Gastroesophageal sphincter (tissue), 4 donors: ENCODE results near the gene RHNO1. TPM values are rescaled to one million over a fixed set of nuclear protein-coding genes. Genes with fewer than 3 reads are reported as not detected.

Source experiments
- ATAC-seq: fragments of 150-250 bp; one replicate; pipeline ENCODE4 v1.9.1; 2016; ENCODE audit warnings: mild to moderate bottlenecking, moderate library complexity
- H3K27ac ChIP-seq, 4 donors: fragments of 200-600 bp; sonication (generic) in 3 of 4; 1 replicate in 3 of 4; 2 replicates in 1 of 4; pipeline ENCODE4 v1.5.1; 2016 to 2019
- H3K27me3 ChIP-seq: fragments of 200-600 bp; sonication (generic); one replicate; pipeline ENCODE4 v1.5.1; 2019
- H3K36me3 ChIP-seq, 2 donors: fragments of 200-600 bp; sonication (generic); one replicate each; pipeline ENCODE4 v1.5.1; 2019; ENCODE audit warnings: control low read depth in 1 of 2
- H3K4me1 ChIP-seq, 3 donors: fragments of 200-600 bp; sonication (generic); 1 replicate in 2 of 3; 2 replicates in 1 of 3; pipeline ENCODE4 v1.5.1; 2016 to 2019; ENCODE audit warnings: control low read depth in 2 of 3
- H3K4me3 ChIP-seq, 2 donors: fragments of 200-600 bp; sonication (generic); one replicate each; pipeline ENCODE4 v1.5.1; 2019; ENCODE audit warnings: mild to moderate bottlenecking in 1 of 2, moderate library complexity in 1 of 2
- H3K9me3 ChIP-seq, 3 donors: fragments of 200-600 bp; sonication (generic); one replicate each; pipeline ENCODE4 v1.5.1; 2017 to 2019; ENCODE audit warnings: control low read depth in 2 of 3
- EP300 ChIP-seq: sonication (generic); formaldehyde crosslinking; IDR thresholded peaks from one replicate; pipeline ENCODE4 v1.6.1; 2017; ENCODE audit warnings: antibody characterized with exemption, mild to moderate bottlenecking
- POLR2A ChIP-seq, 2 donors: fragments of 450-650 bp; IDR thresholded peaks; one replicate each; pipeline ENCODE4 v1.6.1; 2017; ENCODE audit warnings: antibody characterized with exemption in 2 of 2, mild to moderate bottlenecking in 2 of 2, moderate library complexity in 1 of 2
- POLR2AphosphoS5 ChIP-seq: sonication (generic); formaldehyde crosslinking; IDR thresholded peaks from one replicate; pipeline ENCODE4 v1.6.1; 2017; ENCODE audit warnings: antibody characterized with exemption
- WGBS, 2 donors: methylation state at CpG; one replicate each; pipeline ENCODE4 v1.1.5; 2018; ENCODE audit warnings: low coverage in 1 of 2; 5-methylcytosine and 5-hydroxymethylcytosine counted together
- total RNA-seq, 4 donors: library from RNA; depleted of rRNA; stranded (reverse); fragments of >200 nt; gene quantifications; one replicate each; pipeline ENCODE4 v1.1.0, GENCODE V29; 2016
- TF ChIP-seq, protein P1 (sequence below), 4 experiments: fragments of 200-600 bp in 2 of 4; fragments of 450-650 bp in 2 of 4; sonication (generic) in 1 of 4; IDR thresholded peaks; one replicate each; pipeline ENCODE4 v1.5.1; 2017 to 2019; ENCODE audit warnings: antibody characterized with exemption in 4 of 4, mild to moderate bottlenecking in 2 of 4, moderate library complexity in 2 of 4

Gene RHNO1
- total RNA-seq, 4 donors from 2014 or later, result 8.2 to 12.5 (median 9.5) TPM

GRCh38 chr12:2897418-2897817 is 20.4 kb downstream of the RHNO1 start:
- H3K4me1 ChIP-seq, result peaks cover 0 to 82% (median 7%) of the 10 kb centered on the region in 3 donors

DNA sequence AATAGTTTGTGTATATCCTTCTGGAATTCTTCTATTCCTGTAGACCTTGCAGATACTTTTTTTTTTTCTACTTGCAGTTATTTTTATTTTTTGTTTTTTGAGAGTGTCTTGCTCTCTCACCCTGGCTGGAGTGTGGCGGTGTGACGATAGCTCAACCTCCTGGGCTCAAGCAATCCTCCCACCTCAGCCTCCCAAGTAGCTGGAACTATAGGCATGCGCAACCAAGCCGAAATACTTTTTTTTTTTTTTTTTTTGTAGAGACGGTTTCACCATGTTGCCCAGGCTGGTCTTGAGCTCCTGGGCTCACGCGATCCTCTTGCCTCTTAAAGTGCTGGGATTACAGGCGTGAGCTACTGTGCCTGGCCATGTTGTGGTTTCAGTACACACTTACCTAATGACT is 23.6 kb downstream of the RHNO1 start:
- H3K27me3 ChIP-seq, result no peaks in the 10 kb centered on the region
- H3K9me3 ChIP-seq, result no peaks in the 10 kb centered on the region
- 90 to 92% methylated on average over 7 to 8 of the region's 8 CpGs for WGBS, 2 donors
- no peak overlapping the region for H3K4me3 ChIP-seq
- H3K36me3 ChIP-seq, result no peaks in the 10 kb centered on the region
- no peak for ATAC-seq
- H3K4me1 ChIP-seq, result peaks cover 0 to 58% (median 7%) of the 10 kb centered on the region in 3 donors
- TF ChIP-seq, protein P1, sequence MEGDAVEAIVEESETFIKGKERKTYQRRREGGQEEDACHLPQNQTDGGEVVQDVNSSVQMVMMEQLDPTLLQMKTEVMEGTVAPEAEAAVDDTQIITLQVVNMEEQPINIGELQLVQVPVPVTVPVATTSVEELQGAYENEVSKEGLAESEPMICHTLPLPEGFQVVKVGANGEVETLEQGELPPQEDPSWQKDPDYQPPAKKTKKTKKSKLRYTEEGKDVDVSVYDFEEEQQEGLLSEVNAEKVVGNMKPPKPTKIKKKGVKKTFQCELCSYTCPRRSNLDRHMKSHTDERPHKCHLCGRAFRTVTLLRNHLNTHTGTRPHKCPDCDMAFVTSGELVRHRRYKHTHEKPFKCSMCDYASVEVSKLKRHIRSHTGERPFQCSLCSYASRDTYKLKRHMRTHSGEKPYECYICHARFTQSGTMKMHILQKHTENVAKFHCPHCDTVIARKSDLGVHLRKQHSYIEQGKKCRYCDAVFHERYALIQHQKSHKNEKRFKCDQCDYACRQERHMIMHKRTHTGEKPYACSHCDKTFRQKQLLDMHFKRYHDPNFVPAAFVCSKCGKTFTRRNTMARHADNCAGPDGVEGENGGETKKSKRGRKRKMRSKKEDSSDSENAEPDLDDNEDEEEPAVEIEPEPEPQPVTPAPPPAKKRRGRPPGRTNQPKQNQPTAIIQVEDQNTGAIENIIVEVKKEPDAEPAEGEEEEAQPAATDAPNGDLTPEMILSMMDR (IDR thresholded peaks at IDR 0.05), result no peak
- TF ChIP-seq POLR2AphosphoS5 (no peak), POLR2A (IDR thresholded peaks at IDR 0.05) (no peak)
- H3K27ac ChIP-seq, result no peak overlapping the region

More at GRCh38 chr12:2897418-2897817, 20.4 kb downstream of the RHNO1 start:
- no peak overlapping the region for H3K4me3 ChIP-seq
- no peak for TF ChIP-seq POLR2AphosphoS5
- TF ChIP-seq, protein P1 (IDR thresholded peaks at IDR 0.05), result no peak
- TF ChIP-seq EP300, result no peak
- no peak for TF ChIP-seq POLR2A (IDR thresholded peaks at IDR 0.05)
- no peak overlapping the region for H3K27ac ChIP-seq
- no peaks in the 10 kb centered on the region for H3K36me3 ChIP-seq
- H3K9me3 ChIP-seq, result no peaks in the 10 kb centered on the region
- ATAC-seq, result no peak
- 80 to 88% methylated on average over 1 to 3 of the region's 5 CpGs for WGBS, 2 donors
- no peaks in the 10 kb centered on the region for H3K27me3 ChIP-seq

- Histone ChIP-seq H3K4me3 (no peak overlapping the region), H3K4me1 (peaks cover 0 to 41% (median 0%) of the 10 kb centered on the region in 3 donors), H3K9me3 (no peaks in the 10 kb centered on the region), H3K36me3 (no peaks in the 10 kb centered on the region), H3K27ac (no peak overlapping the region), H3K27me3 (no peaks in the 10 kb centered on the region)
- 21 to 39% methylated on average over 3 to 4 of the region's 4 CpGs for WGBS, 2 donors
- peak; percentile 52 for TF ChIP-seq POLR2AphosphoS5
- no peak for TF ChIP-seq POLR2A (IDR thresholded peaks at IDR 0.05)
- ATAC-seq, result peak; percentile 58
Measured at GRCh38 chr12:2902272-2902880, 25.4 kb downstream of the RHNO1 start.

- Histone ChIP-seq H3K27me3 (no peaks in the 10 kb centered on the region), H3K27ac (no peak overlapping the region), H3K4me3 (no peak overlapping the region), H3K36me3 (peaks cover 0 to 3% of the 10 kb centered on the region in 2 donors), H3K4me1 (peaks cover 0 to 34% (median 0%) of the 10 kb centered on the region in 3 donors), H3K9me3 (no peaks in the 10 kb centered on the region)
- ATAC-seq, result no peak
- 87 to 94% methylated on average over 2 of the region's 2 CpGs for WGBS, 2 donors
- TF ChIP-seq POLR2A (IDR thresholded peaks at IDR 0.05) (no peak), EP300 (no peak), POLR2AphosphoS5 (no peak)
- TF ChIP-seq, protein P1 (IDR thresholded peaks at IDR 0.05), result no peak
Measured at GRCh38 chr12:2904260-2904659, 27.2 kb downstream of the RHNO1 start.

- WGBS, 2 donors, result 95 to 100% methylated on average over 2 to 3 of the region's 3 CpGs
- no peak for TF ChIP-seq EP300
Measured at GRCh38 chr12:2912216-2912575, 35.2 kb downstream of the RHNO1 start.

GRCh38 chr12:2919249-2919648 is 42.2 kb downstream of the RHNO1 start:
- no peak overlapping the region for H3K4me3 ChIP-seq
- no peak for ATAC-seq
- TF ChIP-seq POLR2AphosphoS5, result no peak
- H3K36me3 ChIP-seq, result peaks cover 0 to 85% of the 10 kb centered on the region in 2 donors
- H3K4me1 ChIP-seq, result no peaks in the 10 kb centered on the region
- H3K27me3 ChIP-seq, result no peaks in the 10 kb centered on the region
- H3K27ac ChIP-seq, result no peak overlapping the region
- WGBS, 2 donors, result 79 to 86% methylated on average over 2 of the region's 2 CpGs
- H3K9me3 ChIP-seq, result no peaks in the 10 kb centered on the region

More at GRCh38 chr12:2912216-2912575, 35.2 kb downstream of the RHNO1 start:
- Histone ChIP-seq H3K4me3 (no peak overlapping the region), H3K9me3 (no peaks in the 10 kb centered on the region), H3K4me1 (peaks cover 0 to 5% (median 0%) of the 10 kb centered on the region in 3 donors), H3K27ac (no peak overlapping the region), H3K36me3 (peaks cover 0 to 78% of the 10 kb centered on the region in 2 donors), H3K27me3 (no peaks in the 10 kb centered on the region)
- ATAC-seq, result no peak
